ENCODE measurements around the gene NTN1. TPM values are rescaled to one million over a fixed set of nuclear protein-coding genes. Genes with fewer than 3 reads are reported as not detected.

NTN1 gene
- total RNA-seq, 3 donors from 2014 or later (not counting 1 experiment from before 2014, with no cell fraction given): 0.12 to 0.15 (median 0.14) TPM

GRCh38 chr17:9235346-9235745, 214.0 kb downstream of the NTN1 start:
- H3K9me3 ChIP-seq (ENCODE audit: control insufficient read depth, insufficient read depth, low read length): no peaks in the 10 kb centered on the region
- no peaks in the 10 kb centered on the region for H3K36me3 ChIP-seq (ENCODE audit: control insufficient read depth, insufficient read depth, low read length)
- intact Hi-C loops (cut with micrococcal nuclease): no loop called here
- H3K9me3 Mint-ChIP-seq: no peaks in the 10 kb centered on the region
- no peak overlapping the region for H3K27ac ChIP-seq (ENCODE audit: low read length)
- no peak overlapping the region for H3K4me3 ChIP-seq (ENCODE audit: low read length)
- TF ChIP-seq CTCF (IDR thresholded peaks at IDR 0.05): no peak
- H3K36me3 Mint-ChIP-seq: no peaks in the 10 kb centered on the region
- ATAC-seq (no peak), DNase-seq (no peak)
- H3K27ac Mint-ChIP-seq: no peak overlapping the region
- peaks cover 6% of the 10 kb centered on the region for H3K27me3 ChIP-seq (ENCODE audit: control insufficient read depth, insufficient read depth, low read length)
- H3K4me1 Mint-ChIP-seq: peaks cover 12 to 13% of the 10 kb centered on the region in 2 donors
- peaks cover 14% of the 10 kb centered on the region for H3K4me1 ChIP-seq (ENCODE audit: control insufficient read depth, insufficient read depth, low read length)
- no peak overlapping the region for H3K4me3 Mint-ChIP-seq
- no peaks in the 10 kb centered on the region for H3K27me3 Mint-ChIP-seq (ENCODE audit: low read depth in 2 of 2)
- WGBS (ENCODE audit: insufficient coverage): 81% methylated on average over 4 of the region's 4 CpGs

GRCh38 chr17:9236286-9237052, 215.2 kb downstream of the NTN1 start:
- no peaks in the 10 kb centered on the region for H3K27me3 Mint-ChIP-seq (ENCODE audit: low read depth in 2 of 2)
- peaks cover 16 to 18% of the 10 kb centered on the region in 2 donors for H3K4me1 Mint-ChIP-seq
- H3K36me3 ChIP-seq (ENCODE audit: control insufficient read depth, insufficient read depth, low read length): no peaks in the 10 kb centered on the region
- peaks cover 6% of the 10 kb centered on the region for H3K27me3 ChIP-seq (ENCODE audit: control insufficient read depth, insufficient read depth, low read length)
- H3K9me3 Mint-ChIP-seq: no peaks in the 10 kb centered on the region
- TF ChIP-seq CTCF (IDR thresholded peaks at IDR 0.05): no peak
- intact Hi-C loops (cut with micrococcal nuclease): no loop called here
- H3K4me3 ChIP-seq (ENCODE audit: low read length): no peak overlapping the region
- DNase-seq (no peak), ATAC-seq (no peak)
- H3K27ac Mint-ChIP-seq: no peak overlapping the region
- H3K27ac ChIP-seq (ENCODE audit: low read length): no peak overlapping the region
- WGBS (ENCODE audit: insufficient coverage): 95% methylated on average over 6 of the region's 7 CpGs
- H3K9me3 ChIP-seq (ENCODE audit: control insufficient read depth, insufficient read depth, low read length): no peaks in the 10 kb centered on the region
- H3K4me3 Mint-ChIP-seq: no peak overlapping the region
- H3K36me3 Mint-ChIP-seq: no peaks in the 10 kb centered on the region
- peaks cover 25% of the 10 kb centered on the region for H3K4me1 ChIP-seq (ENCODE audit: control insufficient read depth, insufficient read depth, low read length)

- no peak overlapping the region for H3K4me3 ChIP-seq (ENCODE audit: low read length)
- H3K27me3 ChIP-seq (ENCODE audit: control insufficient read depth, insufficient read depth, low read length): peaks cover 6% of the 10 kb centered on the region
- H3K36me3 ChIP-seq (ENCODE audit: control insufficient read depth, insufficient read depth, low read length): no peaks in the 10 kb centered on the region
- no peaks in the 10 kb centered on the region for H3K9me3 Mint-ChIP-seq
- 89% methylated on average over 3 of the region's 3 CpGs for WGBS (ENCODE audit: insufficient coverage)
- peaks cover 17 to 23% of the 10 kb centered on the region in 2 donors for H3K4me1 Mint-ChIP-seq
- no peaks in the 10 kb centered on the region for H3K36me3 Mint-ChIP-seq
- no peak for DNase-seq
- no peak for ATAC-seq
- no peak overlapping the region for H3K4me3 Mint-ChIP-seq
- no peak overlapping the region for H3K27ac Mint-ChIP-seq
- peaks cover 25% of the 10 kb centered on the region for H3K4me1 ChIP-seq (ENCODE audit: control insufficient read depth, insufficient read depth, low read length)
- no peaks in the 10 kb centered on the region for H3K9me3 ChIP-seq (ENCODE audit: control insufficient read depth, insufficient read depth, low read length)
- H3K27me3 Mint-ChIP-seq (ENCODE audit: low read depth in 2 of 2): no peaks in the 10 kb centered on the region
- intact Hi-C loops (cut with micrococcal nuclease): no loop called here
- no peak overlapping the region for H3K27ac ChIP-seq (ENCODE audit: low read length)
- no peak for TF ChIP-seq CTCF (IDR thresholded peaks at IDR 0.05)
These were observed 215.7 kb downstream of the NTN1 start for GRCh38 chr17:9237053-9237410.

Data from natural killer cell (primary cell).